IPS-18a (cell line): ENCODE measurements around the gene SWT1.
A peak's percentile ranks its signal among the peaks of the same experiment; 100 is the strongest.
"Not testable (repeated sequence)": the region's sequence is repeated elsewhere in the genome, so short reads cannot be mapped to it uniquely, and the experiment has no call there.

Source experiments
- H3K27ac ChIP-seq: one replicate; pipeline ENCODE4 v1.5.1; 2013; ENCODE audit warnings: low read length
- H3K27me3 ChIP-seq: one replicate; pipeline ENCODE4 v1.6.1; 2013; ENCODE audit warnings: mild to moderate bottlenecking, low read length; ENCODE audit not compliant: control insufficient read depth, insufficient read depth
- H3K36me3 ChIP-seq: one replicate; pipeline ENCODE4 v1.6.1; 2013; ENCODE audit warnings: low read depth, low read length; ENCODE audit not compliant: control insufficient read depth
- H3K4me1 ChIP-seq: one replicate; pipeline ENCODE4 v1.6.1; 2013; ENCODE audit warnings: low read depth, low read length; ENCODE audit not compliant: control insufficient read depth
- H3K4me3 ChIP-seq: one replicate; pipeline ENCODE4 v1.5.1; 2013; ENCODE audit warnings: low read length
- H3K9ac ChIP-seq: one replicate; pipeline ENCODE4 v1.6.1; 2013; ENCODE audit warnings: mild to moderate bottlenecking, low read length, moderate library complexity
- H3K9me3 ChIP-seq: one replicate; pipeline ENCODE4 v1.6.1; 2013; ENCODE audit warnings: low read depth, low read length; ENCODE audit not compliant: control insufficient read depth

The SWT1 gene

DNA sequence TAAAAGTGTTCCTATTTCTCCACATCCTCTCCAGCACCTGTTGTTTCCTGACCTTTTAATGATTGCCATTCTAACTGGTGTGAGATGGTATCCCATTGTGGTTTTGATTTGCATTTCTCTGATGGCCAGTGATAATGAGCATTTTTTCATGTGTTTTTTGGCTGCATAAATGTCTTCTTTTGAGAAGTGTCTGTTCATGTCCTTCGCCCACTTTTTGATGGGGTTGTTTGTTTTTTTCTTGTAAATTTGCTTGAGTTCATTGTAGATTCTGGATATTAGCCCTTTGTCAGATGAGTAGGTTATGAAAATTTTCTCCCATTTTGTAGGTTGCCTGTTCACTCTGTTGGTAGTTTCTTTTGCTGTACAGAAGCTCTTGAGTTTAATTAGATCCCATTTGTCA is 95.4 kb downstream of the SWT1 start:
- H3K4me3 ChIP-seq, H3K27ac ChIP-seq, H3K9me3 ChIP-seq, H3K36me3 ChIP-seq, H3K9ac ChIP-seq, H3K27me3 ChIP-seq: not testable (repeated sequence)
- H3K4me1 ChIP-seq = peaks cover 16% of the 10 kb centered on the region

DNA sequence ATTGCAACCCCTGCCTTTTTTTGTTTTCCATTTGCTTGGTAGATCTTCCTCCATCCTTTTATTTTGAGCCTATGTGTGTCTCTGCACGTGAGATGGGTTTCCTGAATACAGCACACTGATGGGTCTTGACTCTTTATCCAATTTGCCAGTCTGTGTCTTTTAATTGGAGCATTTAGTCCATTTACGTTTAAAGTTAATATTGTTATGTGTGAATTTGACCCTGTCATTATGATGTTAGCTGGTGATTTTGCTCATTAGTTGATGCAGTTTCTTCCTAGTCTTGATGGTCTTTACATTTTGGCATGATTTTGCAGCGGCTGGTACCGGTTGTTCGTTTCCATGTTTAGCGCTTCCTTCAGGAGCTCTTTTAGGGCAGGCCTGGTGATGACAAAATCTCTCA is 98.6 kb downstream of the SWT1 start:
- H3K9ac ChIP-seq, H3K36me3 ChIP-seq, H3K4me1 ChIP-seq, H3K9me3 ChIP-seq, H3K27me3 ChIP-seq, H3K27ac ChIP-seq, H3K4me3 ChIP-seq: not testable (repeated sequence)

DNA sequence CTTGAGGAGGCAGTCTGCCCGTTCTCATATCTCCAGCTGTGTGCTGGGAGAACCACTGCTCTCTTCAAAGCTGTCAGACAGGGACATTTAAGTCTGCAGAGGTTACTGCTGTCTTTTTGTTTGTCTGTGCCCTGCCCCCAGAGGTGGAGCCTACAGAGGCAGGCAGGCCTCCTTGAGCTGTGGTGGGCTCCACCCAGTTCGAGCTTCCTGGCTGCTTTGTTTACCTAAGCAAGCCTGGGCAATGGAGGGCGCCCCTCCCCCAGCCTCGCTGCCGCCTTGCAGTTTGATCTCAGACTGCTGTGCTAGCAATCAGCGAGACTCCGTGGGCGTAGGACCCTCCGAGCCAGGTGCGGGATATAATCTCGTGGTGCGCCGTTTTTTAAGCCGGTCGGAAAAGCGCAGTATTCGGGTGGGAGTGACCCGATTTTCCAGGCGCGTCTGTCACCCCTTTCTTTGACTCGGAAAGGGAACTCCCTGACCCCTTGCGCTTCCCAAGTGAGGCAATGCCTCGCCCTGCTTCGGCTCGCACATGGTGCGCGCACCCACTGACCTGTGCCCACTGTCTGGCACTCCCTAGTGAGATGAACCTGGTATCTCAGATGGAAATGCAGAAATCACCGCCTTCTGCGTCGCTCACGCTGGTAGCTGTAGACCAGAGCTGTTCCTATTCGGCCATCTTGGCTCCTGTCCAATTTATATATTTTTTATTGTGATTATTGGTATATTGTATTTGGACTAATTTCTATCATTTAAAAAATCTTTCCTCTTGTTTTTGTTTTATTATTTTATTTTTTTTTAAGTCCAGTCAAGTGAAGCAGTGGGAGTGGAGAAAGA is 100.4 kb downstream of the SWT1 start:
- not testable (repeated sequence) for H3K4me3 ChIP-seq, H3K4me1 ChIP-seq, H3K9me3 ChIP-seq, H3K36me3 ChIP-seq, H3K27me3 ChIP-seq, H3K27ac ChIP-seq
- peak overlapping the region; percentile 32 for H3K9ac ChIP-seq

DNA sequence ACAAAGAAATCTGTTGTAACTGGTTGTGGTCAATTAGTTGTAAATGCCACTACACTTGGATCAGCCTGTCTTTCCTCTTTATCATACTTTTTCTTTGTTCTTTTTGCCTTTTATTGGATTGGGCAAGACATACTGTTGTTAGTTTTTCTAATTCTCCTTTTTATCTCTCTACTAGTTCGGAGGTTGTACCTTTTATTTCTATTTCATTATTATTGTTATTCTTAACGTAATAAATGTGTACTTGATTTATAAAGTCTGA is 100.9 kb downstream of the SWT1 start:
- Histone ChIP-seq H3K27me3 (no peaks in the 10 kb centered on the region), H3K9me3 (no peaks in the 10 kb centered on the region), H3K27ac (no peak overlapping the region), H3K4me1 (no peaks in the 10 kb centered on the region), H3K9ac (peak overlapping the region; percentile 32), H3K36me3 (no peaks in the 10 kb centered on the region), H3K4me3 (no peak overlapping the region)

DNA sequence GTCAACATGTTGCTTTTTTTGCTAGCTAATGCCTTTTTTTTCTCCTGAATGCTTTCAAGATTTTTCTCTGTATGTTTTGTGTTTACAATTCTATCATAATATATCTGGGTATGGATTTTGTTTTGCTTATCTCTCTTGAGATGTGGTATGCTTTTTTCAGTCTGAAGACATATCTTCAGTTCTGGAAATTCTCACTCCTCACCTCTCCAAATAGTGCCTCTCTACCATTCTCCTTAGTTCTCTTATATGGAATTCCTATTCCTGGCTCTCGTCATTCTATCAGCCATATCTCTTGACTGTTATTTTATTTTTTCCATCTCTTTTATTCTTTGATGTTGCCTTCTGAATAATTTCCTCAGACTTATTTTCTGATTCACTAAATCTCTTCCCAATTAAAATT is 101.7 kb downstream of the SWT1 start:
- Histone ChIP-seq H3K36me3 (no peaks in the 10 kb centered on the region), H3K27me3 (no peaks in the 10 kb centered on the region), H3K27ac (no peak overlapping the region), H3K9me3 (no peaks in the 10 kb centered on the region), H3K4me3 (no peak overlapping the region), H3K9ac (no peak overlapping the region), H3K4me1 (no peaks in the 10 kb centered on the region)

DNA sequence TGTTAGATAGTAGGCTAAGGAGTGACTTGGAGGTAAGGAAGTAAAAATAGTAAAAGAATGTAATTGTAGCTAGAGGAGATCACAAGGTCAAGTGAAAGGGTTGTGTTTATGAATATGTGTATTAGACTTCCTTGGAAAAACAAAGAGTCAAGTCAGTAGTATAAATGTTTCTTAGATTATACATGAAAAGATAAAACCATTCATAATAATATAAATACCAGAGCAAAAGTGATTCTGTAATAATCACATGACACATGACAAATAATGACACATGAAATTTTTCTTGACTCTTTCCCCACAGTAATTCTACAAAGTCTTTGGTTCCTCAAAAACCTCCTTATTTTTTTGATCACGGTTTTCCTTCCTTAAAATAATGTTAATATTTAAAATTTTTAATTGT is 103.6 kb downstream of the SWT1 start:
- Histone ChIP-seq H3K9ac (no peak overlapping the region), H3K27ac (no peak overlapping the region), H3K4me1 (no peaks in the 10 kb centered on the region), H3K27me3 (no peaks in the 10 kb centered on the region), H3K4me3 (no peak overlapping the region), H3K9me3 (no peaks in the 10 kb centered on the region), H3K36me3 (no peaks in the 10 kb centered on the region)

DNA sequence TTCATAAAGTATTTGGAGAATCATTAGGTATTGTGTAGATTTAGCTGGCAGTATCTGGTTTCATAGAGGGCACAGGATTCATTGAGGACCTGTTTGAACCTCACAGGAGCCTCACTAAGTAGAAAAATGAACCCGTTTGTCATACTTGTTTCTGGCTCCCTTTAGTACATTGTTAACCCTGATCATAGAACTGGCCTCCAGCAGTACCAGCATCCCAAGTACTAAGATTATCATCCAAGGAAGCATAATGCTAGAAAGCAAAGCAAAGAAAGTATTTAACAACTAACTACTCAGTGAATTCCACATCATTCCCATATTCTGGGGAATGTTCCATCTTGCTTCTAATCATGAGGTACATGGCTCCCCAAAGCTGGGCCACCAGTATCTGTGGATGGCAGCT is 105.2 kb downstream of the SWT1 start:
- no peak overlapping the region for H3K4me3 ChIP-seq
- H3K27ac ChIP-seq = no peak overlapping the region
- no peaks in the 10 kb centered on the region for H3K4me1 ChIP-seq
- H3K9ac ChIP-seq = no peak overlapping the region
- no peaks in the 10 kb centered on the region for H3K9me3 ChIP-seq
- no peaks in the 10 kb centered on the region for H3K27me3 ChIP-seq
- no peaks in the 10 kb centered on the region for H3K36me3 ChIP-seq

DNA sequence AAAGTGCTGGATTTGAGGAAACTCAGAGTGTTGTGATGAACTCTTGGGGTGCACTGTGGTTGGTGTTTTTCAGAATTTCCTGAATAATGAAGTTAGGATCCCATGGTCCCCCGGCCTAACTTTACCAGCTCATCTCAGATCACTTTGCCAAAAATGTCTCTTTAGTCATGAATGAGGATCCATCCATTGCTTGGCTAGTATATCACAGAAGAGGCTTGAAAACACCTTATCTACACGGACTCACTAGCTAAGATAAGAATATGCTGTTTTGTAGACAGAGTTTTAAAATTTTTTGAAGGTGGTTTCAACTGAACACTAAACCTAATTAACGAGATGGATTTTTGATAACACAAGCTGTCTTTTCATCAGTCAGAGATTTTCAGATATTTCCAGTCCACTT is 106.3 kb downstream of the SWT1 start:
- no peaks in the 10 kb centered on the region for H3K36me3 ChIP-seq
- H3K9ac ChIP-seq = no peak overlapping the region
- no peaks in the 10 kb centered on the region for H3K27me3 ChIP-seq
- H3K4me1 ChIP-seq = no peaks in the 10 kb centered on the region
- no peak overlapping the region for H3K27ac ChIP-seq
- H3K4me3 ChIP-seq = no peak overlapping the region
- H3K9me3 ChIP-seq = no peaks in the 10 kb centered on the region

DNA sequence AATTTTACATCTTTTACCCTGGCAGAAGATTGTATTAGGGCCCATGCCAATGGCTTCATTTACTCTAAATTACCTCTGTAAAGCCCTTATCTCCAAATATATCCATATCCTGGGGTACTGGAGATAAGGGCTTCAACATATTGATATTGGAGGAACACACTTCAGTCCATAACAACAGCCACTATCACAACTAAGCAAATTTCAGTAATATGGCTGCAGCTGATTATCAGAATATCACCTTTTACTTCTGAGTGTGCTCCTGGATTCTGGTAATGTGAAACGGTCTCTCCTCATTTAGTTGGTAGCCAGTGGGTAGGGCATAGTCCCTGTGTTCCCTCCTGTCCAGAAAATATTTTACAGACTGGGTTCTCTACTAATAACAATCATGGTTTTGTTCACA is 106.8 kb downstream of the SWT1 start:
- no peaks in the 10 kb centered on the region for H3K27me3 ChIP-seq
- no peaks in the 10 kb centered on the region for H3K36me3 ChIP-seq
- no peak overlapping the region for H3K27ac ChIP-seq
- H3K4me3 ChIP-seq = no peak overlapping the region
- no peak overlapping the region for H3K9ac ChIP-seq
- no peaks in the 10 kb centered on the region for H3K4me1 ChIP-seq
- H3K9me3 ChIP-seq = no peaks in the 10 kb centered on the region

DNA sequence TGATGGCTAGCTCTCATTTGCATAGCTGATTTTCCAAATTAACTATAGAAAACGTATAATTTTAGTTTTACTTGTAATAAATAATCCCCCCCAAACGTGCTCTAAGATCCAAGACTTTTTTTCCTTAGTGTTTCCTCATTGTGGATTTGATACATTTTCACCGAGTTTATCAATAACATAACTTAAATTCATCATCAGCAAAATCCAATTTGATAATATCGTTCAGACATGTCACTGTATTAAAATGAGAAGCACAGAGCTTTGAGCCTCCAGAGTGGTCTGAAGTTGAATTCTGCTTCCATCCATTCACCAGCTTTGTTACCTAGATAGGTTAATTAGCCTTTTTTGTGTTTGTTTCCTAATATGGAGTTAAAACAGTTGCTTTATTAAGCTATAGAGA is 108.3 kb downstream of the SWT1 start:
- H3K36me3 ChIP-seq = no peaks in the 10 kb centered on the region
- no peaks in the 10 kb centered on the region for H3K4me1 ChIP-seq
- H3K9me3 ChIP-seq = no peaks in the 10 kb centered on the region
- no peak overlapping the region for H3K9ac ChIP-seq
- H3K4me3 ChIP-seq = no peak overlapping the region
- H3K27ac ChIP-seq = no peak overlapping the region
- no peaks in the 10 kb centered on the region for H3K27me3 ChIP-seq

DNA sequence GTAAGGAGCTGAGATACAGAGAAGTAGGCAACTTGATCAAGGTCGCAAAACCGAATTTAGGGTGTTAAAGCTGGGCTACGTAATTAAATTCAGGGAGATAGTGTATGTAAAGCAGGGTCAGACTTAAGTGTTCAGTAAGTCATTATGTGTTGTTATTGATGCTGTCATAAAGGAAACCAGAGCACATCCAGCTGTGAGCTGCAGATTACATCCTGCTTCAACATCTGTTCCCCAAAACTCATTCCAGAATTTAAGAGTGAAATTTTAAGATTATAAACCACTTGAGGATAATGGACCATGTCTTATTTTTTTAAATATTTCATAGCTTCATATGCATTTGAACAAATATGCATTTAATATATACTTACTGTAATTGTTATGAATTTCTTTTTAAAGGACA is 110.3 kb downstream of the SWT1 start:
- no peaks in the 10 kb centered on the region for H3K27me3 ChIP-seq

DNA sequence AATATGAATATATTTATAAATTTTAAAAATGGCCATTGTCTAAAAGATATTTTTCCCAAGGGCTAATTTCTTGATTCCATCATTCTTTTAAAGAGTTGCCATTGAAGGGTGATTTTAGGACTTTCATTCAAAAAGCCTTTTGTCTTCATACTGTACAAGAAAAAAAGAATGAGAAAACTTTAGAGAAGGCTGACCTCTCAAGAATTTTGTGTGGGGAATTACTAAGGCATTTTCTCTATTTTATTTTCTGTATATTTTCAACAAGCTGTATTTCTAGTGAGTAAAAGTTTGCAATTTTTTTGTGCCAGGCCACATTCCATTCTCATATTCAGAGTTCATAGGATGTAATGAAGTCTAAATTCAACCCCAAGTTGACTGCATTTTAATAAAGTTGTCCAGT is 110.7 kb downstream of the SWT1 start:
- no peak overlapping the region for H3K9ac ChIP-seq
- no peaks in the 10 kb centered on the region for H3K4me1 ChIP-seq
- no peaks in the 10 kb centered on the region for H3K36me3 ChIP-seq
- no peaks in the 10 kb centered on the region for H3K27me3 ChIP-seq
- no peak overlapping the region for H3K27ac ChIP-seq
- H3K4me3 ChIP-seq = no peak overlapping the region
- H3K9me3 ChIP-seq = no peaks in the 10 kb centered on the region

More for the DNA sequence above, 110.3 kb downstream of the SWT1 start:
- H3K4me1 ChIP-seq = no peaks in the 10 kb centered on the region
- H3K4me3 ChIP-seq = no peak overlapping the region
- no peaks in the 10 kb centered on the region for H3K9me3 ChIP-seq
- H3K27ac ChIP-seq = no peak overlapping the region
- H3K9ac ChIP-seq = no peak overlapping the region
- no peaks in the 10 kb centered on the region for H3K36me3 ChIP-seq
